Measurements from ENCODE around the gene MCM6.

GRCh38 chr2:135817466-135817865, 58.8 kb downstream of the MCM6 start:
- no peak for TF ChIP-seq CTCF (conservative IDR thresholded peaks at IDR 0.05; ENCODE audit: low read depth in 2 of 2)
- TF ChIP-seq POLR2AphosphoS5 (IDR thresholded peaks at IDR 0.05; ENCODE audit: low read depth), result no peak
- no peak for TF ChIP-seq EZH2 (IDR thresholded peaks at IDR 0.05; ENCODE audit: low read depth, unreplicated experiment)
- no peak for TF ChIP-seq NANOG (IDR thresholded peaks at IDR 0.05; ENCODE audit: borderline replicate concordance)
- no peak for TF ChIP-seq REST (IDR thresholded peaks at IDR 0.05; ENCODE audit: unreplicated experiment)
- no peak for TF ChIP-seq EZH2phosphoT487 (IDR thresholded peaks at IDR 0.05; ENCODE audit: unreplicated experiment)
- TF ChIP-seq CREB1 (CRISPR knock-in tag; IDR thresholded peaks at IDR 0.05; ENCODE audit: low read depth), result no peak
- no peak for TF ChIP-seq JUNB (IDR thresholded peaks at IDR 0.05; ENCODE audit: unreplicated experiment)
- TF ChIP-seq ZNF114 (CRISPR knock-in tag; IDR thresholded peaks at IDR 0.05), result no peak
